ENCODE results near the gene XPC. TPM values are rescaled to one million over a fixed set of nuclear protein-coding genes. Genes with fewer than 3 reads are reported as not detected.
A peak's percentile ranks its signal among the peaks of the same experiment; 100 is the strongest.

Gene XPC
- polyA plus RNA-seq, 1 donor, result 35.4 TPM

GRCh38 chr3:14220933-14221332 lies 42.5 kb upstream of the XPC start:
- H3K36me3 ChIP-seq (ENCODE audit: control insufficient read depth, insufficient read depth, low read length), result no peaks in the 10 kb centered on the region
- peaks cover 10% of the 10 kb centered on the region for H3K9me3 ChIP-seq (ENCODE audit: control insufficient read depth, low read depth, low read length)
- no peaks in the 10 kb centered on the region for H3K27me3 ChIP-seq (ENCODE audit: control insufficient read depth, insufficient read depth, low read length)
- peaks cover 26% of the 10 kb centered on the region for H3K4me1 ChIP-seq (ENCODE audit: control insufficient read depth, insufficient read depth, low read length)
- DNase-seq, result no peak
- 100% methylated on average over 1 of the region's 1 CpG for WGBS (ENCODE audit: insufficient coverage, low lambda C conversion rate)
- no peak overlapping the region for H3K4me3 ChIP-seq (ENCODE audit: low read length)
- no peak overlapping the region for H3K27ac ChIP-seq (ENCODE audit: low read length)

GRCh38 chr3:14218355-14218754 lies 40.0 kb upstream of the XPC start:
- no peaks in the 10 kb centered on the region for H3K27me3 ChIP-seq (ENCODE audit: control insufficient read depth, insufficient read depth, low read length)
- DNase-seq, result no peak
- H3K4me1 ChIP-seq (ENCODE audit: control insufficient read depth, insufficient read depth, low read length), result peaks cover 27% of the 10 kb centered on the region
- H3K9me3 ChIP-seq (ENCODE audit: control insufficient read depth, low read depth, low read length), result peaks cover 10% of the 10 kb centered on the region
- no peak overlapping the region for H3K27ac ChIP-seq (ENCODE audit: low read length)
- H3K4me3 ChIP-seq (ENCODE audit: low read length), result no peak overlapping the region
- H3K36me3 ChIP-seq (ENCODE audit: control insufficient read depth, insufficient read depth, low read length), result no peaks in the 10 kb centered on the region

GRCh38 chr3:14216257-14217048 lies 38.1 kb upstream of the XPC start:
- H3K9me3 ChIP-seq (ENCODE audit: control insufficient read depth, low read depth, low read length), result peaks cover 6% of the 10 kb centered on the region
- peaks cover 42% of the 10 kb centered on the region for H3K4me1 ChIP-seq (ENCODE audit: control insufficient read depth, insufficient read depth, low read length)
- WGBS (ENCODE audit: insufficient coverage, low lambda C conversion rate), result 94% methylated on average over 3 of the region's 22 CpGs
- no peaks in the 10 kb centered on the region for H3K27me3 ChIP-seq (ENCODE audit: control insufficient read depth, insufficient read depth, low read length)
- no peak for DNase-seq
- H3K27ac ChIP-seq (ENCODE audit: low read length), result no peak overlapping the region
- H3K4me3 ChIP-seq (ENCODE audit: low read length), result no peak overlapping the region
- H3K36me3 ChIP-seq (ENCODE audit: control insufficient read depth, insufficient read depth, low read length), result no peaks in the 10 kb centered on the region

- no peaks in the 10 kb centered on the region for H3K36me3 ChIP-seq (ENCODE audit: control insufficient read depth, insufficient read depth, low read length)
- H3K4me1 ChIP-seq (ENCODE audit: control insufficient read depth, insufficient read depth, low read length), result peaks cover 58% of the 10 kb centered on the region
- WGBS (ENCODE audit: insufficient coverage, low lambda C conversion rate), result no CpG with 5 or more reads among the region's 4 CpGs
- DNase-seq, result peak; percentile 85 to 89
- H3K9me3 ChIP-seq (ENCODE audit: control insufficient read depth, low read depth, low read length), result no peaks in the 10 kb centered on the region
- peak overlapping the region; percentile 52 for H3K27ac ChIP-seq (ENCODE audit: low read length)
- H3K27me3 ChIP-seq (ENCODE audit: control insufficient read depth, insufficient read depth, low read length), result no peaks in the 10 kb centered on the region
- H3K4me3 ChIP-seq (ENCODE audit: low read length), result no peak overlapping the region
Measured at GRCh38 chr3:14214764-14215163, 36.4 kb upstream of the XPC start.

GRCh38 chr3:14213066-14213774 lies 34.8 kb upstream of the XPC start:
- Histone ChIP-seq H3K4me1 (ENCODE audit: control insufficient read depth, insufficient read depth, low read length) (peaks cover 72% of the 10 kb centered on the region), H3K4me3 (ENCODE audit: low read length) (no peak overlapping the region), H3K9me3 (ENCODE audit: control insufficient read depth, low read depth, low read length) (no peaks in the 10 kb centered on the region), H3K36me3 (ENCODE audit: control insufficient read depth, insufficient read depth, low read length) (no peaks in the 10 kb centered on the region), H3K27ac (ENCODE audit: low read length) (no peak overlapping the region), H3K27me3 (ENCODE audit: control insufficient read depth, insufficient read depth, low read length) (no peaks in the 10 kb centered on the region)
- no CpG with 5 or more reads among the region's 7 CpGs for WGBS (ENCODE audit: insufficient coverage, low lambda C conversion rate)
- no peak for DNase-seq

GRCh38 chr3:14212032-14212431 lies 33.6 kb upstream of the XPC start:
- Histone ChIP-seq H3K4me1 (ENCODE audit: control insufficient read depth, insufficient read depth, low read length) (peaks cover 81% of the 10 kb centered on the region), H3K27ac (ENCODE audit: low read length) (no peak overlapping the region), H3K27me3 (ENCODE audit: control insufficient read depth, insufficient read depth, low read length) (no peaks in the 10 kb centered on the region), H3K4me3 (ENCODE audit: low read length) (no peak overlapping the region), H3K9me3 (ENCODE audit: control insufficient read depth, low read depth, low read length) (no peaks in the 10 kb centered on the region), H3K36me3 (ENCODE audit: control insufficient read depth, insufficient read depth, low read length) (no peaks in the 10 kb centered on the region)
- no CpG with 5 or more reads among the region's 3 CpGs for WGBS (ENCODE audit: insufficient coverage, low lambda C conversion rate)
- DNase-seq, result no peak

GRCh38 chr3:14211621-14212020 lies 33.2 kb upstream of the XPC start:
- 60% methylated on average over 1 of the region's 4 CpGs for WGBS (ENCODE audit: insufficient coverage, low lambda C conversion rate)

GRCh38 chr3:14210843-14211594 lies 32.6 kb upstream of the XPC start:
- peak overlapping the region; percentile 63 for H3K27ac ChIP-seq (ENCODE audit: low read length)
- no peak for DNase-seq
- no peaks in the 10 kb centered on the region for H3K36me3 ChIP-seq (ENCODE audit: control insufficient read depth, insufficient read depth, low read length)
- H3K27me3 ChIP-seq (ENCODE audit: control insufficient read depth, insufficient read depth, low read length), result no peaks in the 10 kb centered on the region
- H3K4me1 ChIP-seq (ENCODE audit: control insufficient read depth, insufficient read depth, low read length), result peaks cover 76% of the 10 kb centered on the region
- H3K4me3 ChIP-seq (ENCODE audit: low read length), result no peak overlapping the region
- H3K9me3 ChIP-seq (ENCODE audit: control insufficient read depth, low read depth, low read length), result no peaks in the 10 kb centered on the region
- WGBS (ENCODE audit: insufficient coverage, low lambda C conversion rate), result no CpG with 5 or more reads among the region's 4 CpGs

More at GRCh38 chr3:14211621-14212020, 33.2 kb upstream of the XPC start:
- no peaks in the 10 kb centered on the region for H3K27me3 ChIP-seq (ENCODE audit: control insufficient read depth, insufficient read depth, low read length)
- H3K4me3 ChIP-seq (ENCODE audit: low read length), result no peak overlapping the region
- H3K36me3 ChIP-seq (ENCODE audit: control insufficient read depth, insufficient read depth, low read length), result no peaks in the 10 kb centered on the region
- no peak for DNase-seq
- peaks cover 81% of the 10 kb centered on the region for H3K4me1 ChIP-seq (ENCODE audit: control insufficient read depth, insufficient read depth, low read length)
- no peak overlapping the region for H3K27ac ChIP-seq (ENCODE audit: low read length)
- no peaks in the 10 kb centered on the region for H3K9me3 ChIP-seq (ENCODE audit: control insufficient read depth, low read depth, low read length)

GRCh38 chr3:14210290-14210688 lies 31.9 kb upstream of the XPC start:
- Histone ChIP-seq H3K4me1 (ENCODE audit: control insufficient read depth, insufficient read depth, low read length) (peaks cover 70% of the 10 kb centered on the region), H3K9me3 (ENCODE audit: control insufficient read depth, low read depth, low read length) (no peaks in the 10 kb centered on the region), H3K27ac (ENCODE audit: low read length) (peak overlapping the region; percentile 63), H3K36me3 (ENCODE audit: control insufficient read depth, insufficient read depth, low read length) (no peaks in the 10 kb centered on the region), H3K27me3 (ENCODE audit: control insufficient read depth, insufficient read depth, low read length) (no peaks in the 10 kb centered on the region), H3K4me3 (ENCODE audit: low read length) (no peak overlapping the region)
- WGBS (ENCODE audit: insufficient coverage, low lambda C conversion rate), result no CpG with 5 or more reads among the region's 3 CpGs
- DNase-seq, result no peak

- Histone ChIP-seq H3K27me3 (ENCODE audit: control insufficient read depth, insufficient read depth, low read length) (no peaks in the 10 kb centered on the region), H3K4me1 (ENCODE audit: control insufficient read depth, insufficient read depth, low read length) (peaks cover 70% of the 10 kb centered on the region), H3K4me3 (ENCODE audit: low read length) (no peak overlapping the region), H3K36me3 (ENCODE audit: control insufficient read depth, insufficient read depth, low read length) (no peaks in the 10 kb centered on the region), H3K27ac (ENCODE audit: low read length) (peak overlapping the region; percentile 63), H3K9me3 (ENCODE audit: control insufficient read depth, low read depth, low read length) (no peaks in the 10 kb centered on the region)
- 83% methylated on average over 1 of the region's 14 CpGs for WGBS (ENCODE audit: insufficient coverage, low lambda C conversion rate)
- no peak for DNase-seq
Measured at GRCh38 chr3:14209581-14210289, 31.3 kb upstream of the XPC start.

Data from large intestine (tissue), 3 donors.